IPS-18c (cell line): ENCODE data around the gene RELN.

Experiments used
- H3K4me3 ChIP-seq: 2 replicates; pipeline ENCODE4 v1.7.0; 2013; ENCODE audit warnings: low read depth, mild to moderate bottlenecking, low read length, moderate library complexity; ENCODE audit not compliant: insufficient read depth
- H3K9me3 ChIP-seq: one replicate; pipeline ENCODE4 v1.6.1; 2013; ENCODE audit warnings: mild to moderate bottlenecking, low read length, moderate library complexity; ENCODE audit not compliant: control insufficient read depth, insufficient read depth

RELN gene

DNA sequence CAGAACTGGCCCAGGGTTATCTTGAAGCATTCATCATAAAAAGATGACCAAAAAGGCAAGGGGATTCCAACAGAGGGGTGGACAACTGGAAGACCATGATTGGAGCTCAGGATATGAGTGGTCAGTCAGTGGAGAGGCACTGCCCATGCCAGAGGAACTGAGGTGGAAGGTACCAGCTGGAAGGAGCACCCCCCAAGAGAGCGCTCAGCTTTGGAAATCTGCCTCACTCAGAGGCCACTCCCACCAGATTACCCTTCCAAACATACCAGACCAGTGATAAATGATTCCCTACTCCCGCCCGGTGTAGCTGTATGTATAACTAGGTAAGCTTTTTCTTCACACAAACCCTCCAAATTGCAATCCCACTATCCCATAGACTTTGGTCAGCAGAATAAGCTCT, 286.5 kb downstream of the RELN start:
- Histone ChIP-seq H3K9me3 (no peaks in the 10 kb centered on the region), H3K4me3 (no peak overlapping the region)

DNA sequence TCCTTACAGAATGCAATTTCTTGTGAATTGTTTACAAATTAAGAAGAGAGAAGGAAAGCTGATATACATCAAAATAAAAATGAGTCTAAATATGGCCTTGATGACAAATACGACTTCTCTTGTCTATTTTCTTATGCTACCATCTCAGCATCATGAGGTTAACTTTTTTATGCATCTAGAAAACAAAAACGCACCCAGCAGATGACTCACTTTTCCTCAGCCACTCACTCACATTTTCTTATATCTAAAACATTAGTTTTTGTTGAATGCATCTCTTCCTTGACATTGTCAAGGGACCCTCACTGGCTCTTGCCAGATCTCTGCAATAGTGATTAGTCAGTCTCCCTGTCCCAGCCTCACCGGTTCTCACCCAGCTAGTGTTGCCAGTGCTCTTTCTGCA, 287.0 kb downstream of the RELN start:
- no peak overlapping the region for H3K4me3 ChIP-seq
- H3K9me3 ChIP-seq, result no peaks in the 10 kb centered on the region

DNA sequence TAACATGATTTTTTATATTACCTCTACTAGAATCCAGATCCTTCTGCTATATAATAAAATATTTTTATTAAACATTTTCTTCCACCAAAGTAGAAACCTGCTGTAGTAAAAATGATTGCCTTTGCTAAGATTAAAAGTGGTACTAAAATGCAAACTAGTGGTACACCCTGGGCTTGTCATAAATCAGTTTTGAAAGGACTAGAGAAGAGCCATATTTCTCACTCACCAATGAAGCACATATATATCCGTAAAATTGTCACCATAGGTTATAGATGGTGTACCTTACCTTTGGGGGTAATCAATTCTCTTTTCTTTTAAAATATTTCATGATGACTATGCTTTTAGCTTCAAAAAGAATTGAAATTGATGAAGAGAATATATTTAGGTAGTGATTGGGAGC, 290.4 kb downstream of the RELN start:
- Histone ChIP-seq H3K9me3 (no peaks in the 10 kb centered on the region), H3K4me3 (no peak overlapping the region)

DNA sequence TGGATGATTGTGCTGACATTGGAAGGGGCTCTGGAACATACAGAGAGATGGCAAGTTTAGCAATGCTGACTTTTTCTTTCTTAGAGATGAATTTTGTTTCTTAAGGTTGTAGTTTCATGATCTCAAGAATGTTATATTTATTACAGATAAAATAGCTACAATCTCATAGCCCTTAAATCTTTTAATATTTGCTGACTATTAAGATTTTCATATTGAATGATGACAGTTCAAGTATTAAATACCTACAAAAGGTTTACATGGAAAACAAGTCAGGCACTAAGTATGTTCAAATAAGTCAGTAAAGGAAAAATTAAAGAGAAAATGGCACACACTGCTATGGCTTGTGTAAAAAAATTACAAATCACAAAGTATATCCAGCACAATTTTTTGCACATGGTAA, 291.4 kb downstream of the RELN start:
- H3K4me3 ChIP-seq, result no peak overlapping the region
- H3K9me3 ChIP-seq, result no peaks in the 10 kb centered on the region

DNA sequence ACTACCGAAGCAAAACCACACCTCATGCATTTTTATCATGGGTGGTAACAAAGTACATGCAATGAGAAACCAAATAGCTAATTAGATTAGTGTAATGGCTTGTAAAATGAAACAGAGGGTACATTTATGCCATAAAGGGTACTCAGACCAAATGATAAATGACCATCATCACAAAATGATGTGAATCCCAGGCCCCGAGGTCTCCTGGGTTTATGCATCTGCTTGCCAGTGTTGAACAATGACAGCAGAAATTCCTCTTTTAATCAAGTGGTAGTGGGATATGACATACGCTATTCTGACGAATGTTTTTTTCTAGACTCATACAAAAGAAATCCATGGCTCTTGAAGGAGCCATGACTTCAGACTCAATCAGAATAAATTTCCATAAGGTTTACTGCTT, 293.9 kb downstream of the RELN start:
- Histone ChIP-seq H3K4me3 (no peak overlapping the region), H3K9me3 (no peaks in the 10 kb centered on the region)

DNA sequence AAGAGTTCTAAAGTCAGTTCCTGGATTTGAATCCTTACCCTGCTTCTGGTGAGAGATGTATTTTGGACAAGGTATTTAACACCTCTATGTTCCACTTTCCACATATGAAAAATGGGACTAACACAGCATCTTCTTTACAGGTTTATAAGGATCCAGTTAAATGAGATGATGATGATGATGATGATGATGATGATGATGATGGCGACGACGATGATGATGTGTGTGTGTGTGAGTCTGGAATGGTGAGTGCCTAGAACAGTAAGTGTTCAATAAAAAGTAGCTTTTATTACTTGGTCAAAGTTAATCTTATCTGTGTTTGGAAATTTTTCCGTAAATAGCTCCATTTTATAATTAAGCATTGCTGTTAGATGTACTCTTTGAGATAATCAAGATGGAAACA, 295.2 kb downstream of the RELN start:
- no peaks in the 10 kb centered on the region for H3K9me3 ChIP-seq
- H3K4me3 ChIP-seq, result no peak overlapping the region

DNA sequence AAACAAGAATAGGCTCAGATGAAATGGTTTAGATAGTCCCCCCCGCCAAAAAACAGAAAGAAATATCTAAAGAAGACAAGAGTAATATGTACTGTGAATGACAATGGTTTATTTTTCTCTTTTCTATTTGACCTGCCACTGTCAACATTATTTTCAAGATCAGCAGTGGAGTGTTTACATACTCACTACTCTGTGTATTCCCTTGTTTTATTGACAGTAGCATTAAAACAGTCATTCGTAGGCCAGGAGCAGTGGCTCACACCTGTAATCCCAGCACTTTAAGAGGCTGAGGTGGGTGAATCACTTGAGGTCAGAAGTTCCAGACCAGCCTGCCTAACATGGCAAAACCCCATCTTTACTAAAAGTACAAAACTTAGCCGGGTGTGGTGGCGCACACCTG, 298.2 kb downstream of the RELN start:
- Histone ChIP-seq H3K9me3 (no peaks in the 10 kb centered on the region), H3K4me3 (no peak overlapping the region)

DNA sequence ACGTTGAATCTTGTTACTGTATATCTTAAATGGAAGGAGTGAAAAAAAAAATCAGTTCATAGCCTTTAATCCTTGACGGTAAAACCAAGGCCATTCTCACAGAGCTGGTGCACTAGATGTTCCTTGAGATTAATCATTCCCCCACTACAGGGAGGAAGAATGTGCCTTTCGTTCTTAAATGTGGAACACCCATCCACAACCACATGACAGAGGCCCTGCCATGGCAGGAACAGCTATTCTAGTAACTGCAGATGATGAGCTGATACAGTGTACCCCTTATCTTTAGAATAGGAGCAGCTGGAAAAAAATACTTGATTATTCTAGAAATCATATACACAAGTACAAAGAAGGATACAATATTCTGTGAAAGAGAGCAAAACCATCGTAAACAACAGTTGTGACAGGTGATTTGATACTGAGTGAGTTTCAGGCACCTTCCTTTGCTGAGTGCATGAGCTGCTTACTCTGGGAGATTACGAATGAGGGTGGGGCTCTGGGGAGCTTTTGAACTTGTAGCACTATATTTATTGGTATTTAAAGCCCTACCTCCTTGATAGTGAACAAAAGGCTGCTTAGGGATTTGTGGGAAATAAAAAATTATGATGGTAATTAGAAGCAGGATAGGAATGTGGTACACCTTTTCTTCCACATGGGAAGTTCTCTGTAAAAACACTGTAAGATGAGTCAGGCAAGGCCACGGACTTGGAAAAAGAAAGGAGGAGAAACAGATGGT, 299.1 kb downstream of the RELN start:
- Histone ChIP-seq H3K4me3 (no peak overlapping the region), H3K9me3 (no peaks in the 10 kb centered on the region)

DNA sequence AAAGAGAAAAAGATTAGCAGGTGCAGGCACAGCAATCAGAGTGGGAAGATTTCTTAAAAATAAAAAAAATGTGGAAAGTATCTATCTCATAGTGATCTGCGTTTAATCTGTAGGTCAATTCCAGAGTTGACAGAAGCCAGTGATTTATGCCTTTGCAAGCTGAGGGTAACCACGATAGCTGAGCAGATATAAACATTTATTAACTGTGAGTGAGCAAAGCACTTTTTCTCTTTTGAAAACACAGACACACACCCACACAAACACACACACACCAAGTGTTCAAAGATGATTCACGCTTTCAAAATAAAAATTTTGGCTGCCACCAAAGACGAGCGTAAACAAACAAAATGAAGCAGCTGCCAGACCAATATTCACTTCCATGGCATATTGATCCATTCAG, 300.2 kb downstream of the RELN start:
- Histone ChIP-seq H3K9me3 (no peaks in the 10 kb centered on the region), H3K4me3 (no peak overlapping the region)

DNA sequence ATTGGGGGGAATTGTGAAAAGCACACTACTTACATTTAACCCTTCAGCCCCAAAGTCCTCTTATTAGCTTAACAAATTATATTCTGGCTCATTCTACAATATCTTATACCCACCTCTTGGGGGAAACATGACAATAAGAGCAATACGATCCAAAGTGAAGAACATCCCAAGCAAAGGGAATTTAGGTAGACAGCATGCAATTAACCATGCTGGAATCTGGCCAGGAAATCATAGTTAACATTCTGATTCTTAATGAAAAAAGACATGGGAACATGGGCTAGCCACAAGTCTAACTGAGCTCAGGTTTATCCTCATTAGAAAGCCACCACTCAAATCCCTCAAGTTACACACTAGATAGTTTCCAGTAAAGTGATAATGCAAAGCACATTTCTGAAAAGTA, 301.5 kb downstream of the RELN start:
- H3K9me3 ChIP-seq, result no peaks in the 10 kb centered on the region
- H3K4me3 ChIP-seq, result no peak overlapping the region

DNA sequence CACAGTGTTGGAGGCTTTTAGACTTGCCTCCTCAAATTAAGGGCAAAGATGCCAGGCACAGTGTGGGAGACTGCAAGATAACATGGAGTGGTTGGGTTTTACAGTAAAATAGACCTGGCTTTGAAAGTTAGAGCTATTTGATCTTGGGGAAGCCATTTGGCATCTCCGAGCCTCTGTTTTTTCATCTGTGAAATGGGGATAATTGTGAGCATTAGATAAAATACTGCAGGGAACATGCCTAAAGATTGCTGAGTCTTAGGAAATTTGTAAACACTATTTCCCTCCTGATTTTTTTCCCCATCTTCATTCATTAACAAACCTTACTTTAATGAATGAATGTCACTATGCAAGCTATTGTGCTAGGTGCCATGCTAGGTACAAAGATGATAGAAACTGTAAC, 302.2 kb downstream of the RELN start:
- Histone ChIP-seq H3K4me3 (no peak overlapping the region), H3K9me3 (no peaks in the 10 kb centered on the region)

DNA sequence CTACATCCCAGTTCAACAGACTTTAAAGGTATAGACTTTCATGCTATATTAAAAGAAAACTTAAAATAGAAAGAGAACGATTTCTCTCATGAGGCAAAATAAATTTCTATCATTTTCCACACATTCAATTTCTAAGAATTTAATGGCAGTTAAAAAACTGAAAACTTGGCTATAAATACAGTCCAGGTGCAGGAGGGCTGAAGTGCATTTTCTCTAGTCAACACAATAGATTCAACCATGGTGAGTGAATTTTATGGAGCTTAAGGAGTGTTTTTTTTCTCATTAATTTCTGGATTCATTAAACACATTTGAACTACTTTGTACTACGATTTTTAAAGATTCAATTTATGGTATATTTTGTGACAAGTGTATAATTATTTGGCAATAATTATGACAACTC, 302.7 kb downstream of the RELN start:
- Histone ChIP-seq H3K4me3 (no peak overlapping the region), H3K9me3 (no peaks in the 10 kb centered on the region)

DNA sequence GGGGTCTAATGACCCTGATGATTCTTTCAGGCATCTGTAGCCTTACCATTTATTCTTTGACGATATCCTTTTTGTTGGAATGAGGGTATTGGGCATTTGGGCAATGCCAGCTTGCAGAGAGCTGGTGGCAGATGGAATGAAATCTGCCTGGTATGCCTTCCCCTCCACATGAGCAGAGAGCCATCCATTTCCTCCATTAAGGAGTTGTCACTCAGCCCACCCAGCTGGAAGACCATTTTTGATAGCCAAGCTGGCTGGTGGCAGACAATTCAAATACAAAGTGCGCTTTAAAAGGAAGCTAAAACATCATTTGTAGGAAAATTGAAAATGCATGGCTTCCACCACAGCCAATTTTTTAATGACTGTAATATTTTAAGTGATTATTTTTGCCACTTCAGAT, 303.4 kb downstream of the RELN start:
- no peaks in the 10 kb centered on the region for H3K9me3 ChIP-seq
- no peak overlapping the region for H3K4me3 ChIP-seq

DNA sequence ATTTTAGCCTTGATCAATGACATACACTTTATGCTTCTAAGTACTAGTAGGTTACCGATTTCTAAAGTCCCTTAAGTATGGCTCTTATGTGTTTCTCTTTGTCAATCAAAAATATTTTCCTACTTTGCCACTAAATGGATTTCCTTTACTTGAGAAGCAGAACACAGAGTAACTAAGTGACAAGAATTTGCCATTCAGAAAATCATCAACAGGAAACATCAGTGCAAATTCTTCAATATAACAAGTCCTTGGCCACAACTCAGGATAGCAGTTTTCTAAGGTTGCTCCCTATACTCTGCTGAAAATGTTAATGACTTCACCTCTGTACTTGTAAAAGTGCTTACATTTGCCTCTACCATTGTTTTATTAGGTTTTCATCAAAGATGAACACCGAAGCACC, 303.8 kb downstream of the RELN start:
- Histone ChIP-seq H3K9me3 (no peaks in the 10 kb centered on the region), H3K4me3 (no peak overlapping the region)

DNA sequence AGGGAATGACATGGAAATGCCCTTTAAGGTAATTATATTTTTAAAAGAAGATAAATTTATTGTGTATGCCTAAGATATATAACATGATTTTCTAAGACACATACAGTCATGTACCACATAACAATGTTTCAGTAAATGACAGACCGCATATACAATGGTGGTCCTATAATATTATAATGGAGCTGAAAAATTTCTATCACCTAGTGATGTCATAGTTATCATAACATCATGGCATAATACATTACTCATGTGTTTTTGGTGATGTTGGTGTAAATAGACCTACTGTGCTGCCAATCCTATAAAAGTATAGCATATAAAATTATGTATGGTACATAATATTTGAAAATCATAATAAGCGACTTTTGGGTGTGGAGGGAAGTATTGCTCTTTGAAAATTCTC, 306.1 kb downstream of the RELN start:
- H3K9me3 ChIP-seq, result no peaks in the 10 kb centered on the region
- H3K4me3 ChIP-seq, result no peak overlapping the region

DNA sequence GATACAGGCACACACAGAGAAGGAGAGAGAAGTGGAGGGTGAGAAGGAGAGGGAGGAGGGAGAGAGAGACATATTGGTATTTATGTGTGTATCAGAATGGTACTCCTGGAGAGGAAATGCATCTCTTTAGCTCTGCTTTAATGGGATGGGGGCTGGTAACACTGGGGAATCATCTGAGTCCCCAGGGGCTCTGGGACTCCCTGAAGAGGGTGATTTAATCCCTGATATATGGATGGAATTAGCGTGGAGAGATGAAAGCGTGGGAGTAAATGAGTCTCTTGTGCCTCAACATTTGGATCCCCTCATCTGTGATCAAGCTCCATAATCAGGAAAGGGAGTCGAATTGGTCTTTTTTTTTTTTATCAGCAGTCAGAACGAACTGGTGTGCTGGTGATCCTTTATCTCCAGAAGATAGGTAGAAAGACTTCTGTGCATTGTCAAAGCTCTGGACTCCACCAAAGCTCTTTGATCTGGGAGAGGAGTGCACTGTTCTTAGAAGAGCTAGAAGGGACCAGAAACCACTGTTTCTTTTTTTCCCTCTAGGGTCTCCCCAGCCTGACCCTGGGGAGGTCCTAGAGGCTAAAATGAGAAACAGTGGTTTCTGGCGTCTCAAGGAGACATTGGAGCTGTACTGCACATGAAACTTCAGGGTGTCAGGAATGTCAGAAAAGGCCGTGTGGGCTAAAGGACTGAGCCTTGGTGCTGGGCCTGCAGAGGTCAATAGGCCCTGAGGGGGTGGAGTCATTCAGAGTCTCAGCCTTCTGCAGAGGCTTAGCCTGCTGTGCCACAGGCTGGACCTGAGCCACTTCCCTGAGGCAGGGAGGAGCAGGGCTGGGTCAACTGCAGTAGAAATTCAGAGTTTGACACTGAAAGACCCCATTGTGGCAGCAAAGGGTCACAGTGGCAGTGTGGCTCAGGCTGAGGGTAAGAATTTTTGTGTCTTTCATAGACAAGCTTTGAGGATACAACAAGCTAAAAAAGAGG, 309.0 kb downstream of the RELN start:
- no peak overlapping the region for H3K4me3 ChIP-seq
- H3K9me3 ChIP-seq, result no peaks in the 10 kb centered on the region

DNA sequence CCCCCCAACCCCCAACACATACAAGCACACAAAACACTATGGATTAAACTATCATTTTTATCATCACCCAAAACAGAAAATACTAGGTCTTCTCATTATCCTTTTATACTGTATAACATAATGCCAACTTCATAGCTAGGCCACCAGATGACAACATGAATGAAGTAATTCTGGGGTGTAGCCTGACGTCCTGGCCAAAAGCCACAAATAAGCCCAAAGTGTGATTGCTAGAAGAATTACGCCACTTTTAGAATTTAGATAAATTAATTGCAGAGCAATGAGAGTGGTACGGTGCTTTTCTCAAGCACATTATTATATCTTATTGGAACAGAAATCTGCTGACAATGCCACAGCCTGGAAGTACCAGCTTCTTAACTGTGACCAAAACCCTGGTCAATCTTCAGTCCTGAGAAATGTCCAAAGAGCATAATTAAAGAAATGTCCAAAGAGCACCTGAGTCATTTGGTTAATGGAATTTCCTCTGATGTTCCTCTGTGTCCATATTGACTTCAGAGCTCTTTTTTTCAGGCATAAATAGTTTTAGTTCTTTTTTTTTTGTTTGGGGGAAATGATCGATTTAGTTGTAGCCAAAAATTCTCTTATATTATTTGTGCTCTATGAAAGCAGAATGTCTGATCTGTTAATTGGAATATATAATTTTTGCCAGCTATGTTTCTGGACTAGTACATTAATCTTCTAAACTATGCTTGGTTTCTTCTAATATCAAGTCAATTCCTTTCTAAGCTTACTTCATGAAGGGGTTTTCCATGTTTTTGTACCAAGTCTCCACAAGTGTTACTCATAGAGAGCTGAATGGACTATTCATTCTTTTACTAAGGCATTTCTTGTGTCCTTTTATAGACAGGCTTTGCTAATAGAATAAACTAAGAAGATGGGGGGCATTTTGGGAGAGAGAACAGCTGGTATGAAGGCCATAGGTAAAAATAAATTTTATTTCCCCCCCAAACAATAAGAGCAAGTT, 310.0 kb downstream of the RELN start:
- no peaks in the 10 kb centered on the region for H3K9me3 ChIP-seq

More for the DNA sequence above, 310.0 kb downstream of the RELN start:
- H3K4me3 ChIP-seq, result no peak overlapping the region
